Measurements from ENCODE around the gene CPT1C.

DNA sequence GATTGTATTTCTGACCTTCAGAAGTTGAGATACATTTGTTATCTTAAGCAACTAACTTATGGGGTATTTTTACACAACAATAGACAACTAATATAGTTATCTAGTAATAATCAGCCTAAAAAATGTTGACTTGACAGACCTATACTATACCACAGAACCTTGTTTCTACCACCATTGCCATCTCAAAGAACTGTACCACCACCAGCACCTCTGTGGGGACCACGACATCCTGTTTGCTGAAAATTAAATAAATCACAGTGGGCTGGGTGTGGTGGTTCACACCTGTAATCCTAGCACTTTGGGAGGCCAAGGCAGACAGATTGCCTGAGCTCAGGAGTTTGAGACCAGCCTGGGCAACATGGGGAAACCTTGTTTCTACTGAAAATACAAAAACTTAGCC, 48.2 kb downstream of the CPT1C start:
- no peak for TF ChIP-seq CTCF (IDR thresholded peaks at IDR 0.05)
- no peak for TF ChIP-seq ZFX (IDR thresholded peaks at IDR 0.05; ENCODE audit: borderline replicate concordance)
